GM20431 (cell line): Measurements from ENCODE around the gene SH3BP1.

Experiments
- in situ Hi-C: fragments of 300-500 bp; cut with MseI, MboI; formaldehyde crosslinking; loops from one replicate; pipeline ENCODE4 v1.15.0; 2020; ENCODE audit warnings: low sequenced_read_pairs; ENCODE audit not compliant: unreplicated experiment

Gene SH3BP1

DNA sequence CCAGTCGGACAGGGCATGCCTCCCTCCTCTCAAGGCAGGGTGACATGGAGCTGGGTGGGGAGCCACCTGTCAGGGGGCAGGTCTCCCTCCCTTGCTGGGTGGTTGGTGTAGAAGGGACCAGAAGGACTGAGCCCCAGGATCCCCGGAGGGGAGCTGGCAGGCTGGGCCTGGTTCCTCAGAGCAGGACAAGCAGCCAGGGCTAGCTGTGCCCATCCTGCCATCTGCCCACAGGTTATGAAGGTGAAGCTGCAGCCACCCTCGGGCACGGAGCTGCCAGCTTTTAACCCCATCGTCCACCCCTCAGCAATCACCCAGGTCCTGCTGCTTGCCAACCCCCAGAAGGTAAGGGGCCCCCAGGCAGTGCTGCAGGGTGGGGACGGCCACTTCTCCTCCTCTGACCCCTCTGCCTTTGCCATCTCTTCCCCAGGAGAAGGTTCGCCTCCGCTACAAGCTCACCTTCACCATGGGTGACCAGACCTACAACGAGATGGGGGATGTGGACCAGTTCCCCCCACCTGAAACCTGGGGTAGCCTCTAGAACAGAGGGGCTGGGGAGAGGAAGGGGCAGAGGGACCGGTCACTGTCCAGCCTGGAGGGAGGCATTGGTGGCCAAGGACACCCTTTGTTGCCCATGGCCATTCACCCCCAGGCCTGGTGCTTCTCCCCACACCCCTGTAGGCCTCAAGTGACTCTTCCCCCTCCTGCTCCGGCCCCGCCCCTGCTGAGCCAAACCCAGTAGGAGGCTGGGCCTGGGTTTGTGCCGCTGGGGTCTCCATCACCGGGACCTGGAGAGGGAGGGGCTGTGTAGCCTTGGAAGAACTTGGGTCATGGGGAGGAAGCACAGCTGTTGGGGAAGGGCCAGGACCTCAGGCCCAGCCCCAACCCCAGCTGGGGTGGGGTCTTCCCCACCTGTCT is 7.0 kb upstream of the SH3BP1 start:
- in situ Hi-C loops: no loop called here

GRCh38 chr22:37633089-37633624 is 6.3 kb upstream of the SH3BP1 start:
- in situ Hi-C loops: no loop called here

DNA sequence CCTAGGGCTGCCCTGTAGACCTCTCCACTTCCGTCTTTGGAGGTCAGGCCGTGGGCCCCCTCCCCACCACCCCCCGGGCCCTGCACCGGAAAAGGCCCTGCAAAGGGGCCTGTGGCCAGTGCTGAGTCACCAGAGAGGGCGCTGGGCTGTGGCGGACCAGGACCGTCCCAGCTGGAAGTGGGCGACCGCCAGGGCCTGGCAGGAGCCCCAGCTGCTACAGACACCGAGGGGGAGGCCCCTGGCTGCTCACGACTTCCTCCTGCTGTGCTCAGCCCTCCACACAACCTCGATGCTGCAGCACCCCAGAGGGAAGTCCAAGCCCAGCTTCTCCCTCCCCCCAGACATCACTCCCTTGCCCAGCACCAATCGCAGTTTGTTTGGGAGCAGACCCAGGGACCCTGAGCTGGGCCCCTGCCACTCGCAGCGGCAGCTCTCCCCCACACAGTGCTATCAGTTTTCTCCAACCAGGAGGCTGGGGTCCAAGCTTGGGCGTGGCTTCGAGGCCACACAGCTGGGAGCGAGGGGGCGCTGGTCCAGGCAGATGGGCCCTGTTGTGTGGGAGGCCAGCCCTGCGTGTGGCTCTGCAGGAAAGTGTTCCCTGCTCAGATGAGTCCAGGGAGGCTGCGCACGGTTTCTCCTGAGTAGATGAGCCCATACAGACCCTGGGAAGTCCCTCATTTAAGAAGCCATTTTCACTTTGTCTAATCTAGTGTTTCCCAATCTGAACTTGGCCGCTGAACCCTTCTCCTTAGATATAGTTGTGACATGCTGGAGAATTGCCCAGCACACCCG is 5.6 kb upstream of the SH3BP1 start:
- in situ Hi-C loops: no loop called here

DNA sequence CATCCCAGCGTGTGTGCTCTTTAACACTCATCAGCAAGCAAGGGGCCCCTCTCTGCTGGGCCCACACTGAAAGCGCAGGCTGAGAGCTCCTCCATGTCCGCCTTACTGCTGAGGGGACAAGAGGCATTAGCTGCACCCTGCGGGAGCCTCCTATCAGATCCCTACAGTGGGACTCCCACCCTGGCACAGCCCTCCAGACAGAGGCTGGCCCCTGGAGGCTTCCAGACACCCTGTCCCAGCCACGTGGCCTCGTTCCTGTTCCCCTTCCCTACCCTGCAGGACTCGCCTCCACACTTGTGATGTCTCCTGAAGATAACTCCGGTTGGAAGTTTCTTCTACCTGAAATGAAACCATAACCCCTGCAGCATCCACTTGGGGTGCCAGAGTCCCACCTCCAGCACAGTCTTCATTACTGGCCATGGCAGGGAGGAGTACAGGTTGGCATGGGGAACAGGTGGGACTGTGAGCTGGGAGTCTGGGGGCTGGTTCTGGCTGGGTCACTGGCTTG is 5.0 kb upstream of the SH3BP1 start:
- in situ Hi-C loops: no loop called here

DNA sequence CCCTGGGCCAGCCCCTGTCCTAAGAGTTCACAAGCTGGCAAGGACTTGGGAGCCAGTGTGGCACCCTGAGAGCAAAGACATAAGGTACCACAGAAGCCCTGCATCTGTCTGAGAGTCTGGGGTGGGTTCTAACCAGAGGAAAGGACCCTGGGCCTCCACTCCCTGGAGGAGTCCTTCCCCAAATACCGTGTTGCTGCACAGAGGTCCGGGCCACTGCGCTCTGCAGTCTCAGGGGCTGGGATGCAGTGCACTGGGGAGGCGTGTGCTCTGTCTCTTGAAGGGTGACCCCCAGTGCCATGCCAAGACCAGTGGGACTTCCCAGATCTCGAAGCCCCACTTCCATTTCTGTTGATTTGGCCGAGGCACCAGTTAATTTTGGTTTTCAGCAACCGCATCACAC is 4.3 kb upstream of the SH3BP1 start:
- in situ Hi-C loops: no loop called here

DNA sequence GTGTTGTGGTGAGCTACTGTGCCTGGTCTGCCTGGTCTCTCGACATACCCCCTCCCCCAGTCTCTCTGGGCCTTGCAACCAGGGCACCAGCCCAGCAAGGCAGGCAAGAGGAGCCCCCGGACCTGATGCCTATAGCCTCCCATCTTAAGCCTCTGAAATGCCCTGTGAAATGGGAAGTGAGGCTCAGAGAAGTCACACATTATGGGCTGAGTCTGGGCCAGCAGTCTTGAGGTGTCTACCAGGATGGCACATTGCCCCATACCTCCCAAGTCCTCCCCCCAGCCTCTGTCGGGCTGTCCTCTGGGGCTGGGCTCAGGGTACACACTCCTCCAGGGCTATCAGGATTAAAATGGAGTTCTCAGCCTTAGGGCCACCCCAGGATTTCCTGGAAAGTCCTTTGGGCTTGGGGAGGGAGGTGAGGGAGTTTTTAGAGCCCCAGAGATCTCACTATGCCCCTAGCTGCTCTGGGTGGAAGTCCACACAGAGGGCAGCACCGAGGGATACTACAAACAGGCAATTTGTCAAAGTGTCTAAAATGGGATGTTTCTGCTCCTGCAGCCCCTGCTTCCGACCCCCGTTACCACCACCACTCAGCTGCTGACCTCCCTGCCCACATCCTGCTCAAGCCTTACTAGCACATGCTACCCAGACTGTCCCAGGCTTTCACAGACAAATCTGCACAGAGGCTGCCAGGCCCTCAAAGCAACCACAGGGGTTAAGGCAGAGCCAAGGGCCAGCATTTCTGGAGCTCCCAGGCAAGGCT is 3.1 kb upstream of the SH3BP1 start:
- in situ Hi-C loops: no loop called here

DNA sequence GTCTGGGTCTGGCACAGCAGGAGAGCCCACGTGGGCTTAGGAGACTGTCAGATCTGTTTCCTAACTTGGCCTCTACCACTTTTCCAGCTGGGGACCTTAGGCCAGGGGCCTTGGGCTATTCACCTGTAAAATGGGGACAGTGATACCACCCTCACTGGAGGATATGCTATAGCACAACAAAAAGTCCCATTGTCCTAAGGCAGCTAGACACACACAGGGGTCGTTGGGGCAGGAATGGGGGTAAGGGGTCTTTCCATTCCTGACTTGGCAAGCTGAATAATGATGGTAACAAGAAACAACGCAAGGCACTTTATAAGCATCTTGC is 2.6 kb upstream of the SH3BP1 start:
- in situ Hi-C loops: no loop called here

GRCh38 chr22:37638391-37639069 is 939 bp upstream of the SH3BP1 start:
- in situ Hi-C loops: no loop called here

GRCh38 chr22:37639771-37640590 is 512 bp downstream of the SH3BP1 start:
- in situ Hi-C loops: no loop called here

GRCh38 chr22:37640591-37641560 is 1.4 kb downstream of the SH3BP1 start:
- in situ Hi-C loops: no loop called here

GRCh38 chr22:37641561-37641949 is 2.1 kb downstream of the SH3BP1 start:
- in situ Hi-C loops: no loop called here

DNA sequence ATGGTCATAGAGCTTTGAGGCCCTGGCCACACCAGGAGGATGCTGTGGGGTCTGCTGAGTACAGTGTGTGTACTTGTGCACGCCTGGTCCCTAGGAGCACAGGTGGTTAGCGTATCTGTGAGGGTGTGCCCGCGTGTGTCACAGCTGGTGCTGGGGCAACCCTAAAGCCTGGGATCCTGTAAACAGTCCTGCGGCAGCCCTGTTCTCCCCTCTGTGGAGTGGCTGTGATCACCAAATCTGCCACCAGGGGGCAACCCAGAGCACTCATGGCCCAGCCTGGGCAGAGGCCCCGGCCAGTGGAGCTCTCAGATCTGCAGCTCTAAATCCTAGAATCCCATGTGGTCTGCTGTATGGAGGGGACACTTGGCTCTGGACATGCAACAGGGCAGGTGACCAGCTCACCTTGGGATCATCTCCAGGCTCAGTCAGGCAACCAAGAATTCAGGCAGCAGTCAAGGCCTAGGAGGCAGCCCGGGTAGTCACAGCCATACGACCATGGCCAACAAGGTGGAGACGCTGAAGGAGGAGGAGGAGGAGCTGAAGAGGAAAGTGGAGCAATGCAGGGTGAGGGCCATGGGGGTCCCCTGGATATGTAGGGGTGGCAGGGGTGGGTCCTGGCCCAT is 3.9 kb downstream of the SH3BP1 start:
- in situ Hi-C loops: no loop called here

- in situ Hi-C loops: no loop called here
Observed at GRCh38 chr22:37647317-37647716, 7.8 kb downstream of the SH3BP1 start.

- in situ Hi-C loops: no loop called here
Observed at GRCh38 chr22:37647928-37648327, 8.5 kb downstream of the SH3BP1 start.

GRCh38 chr22:37650463-37651136 is 11.1 kb downstream of the SH3BP1 start:
- in situ Hi-C loops: no loop called here

DNA sequence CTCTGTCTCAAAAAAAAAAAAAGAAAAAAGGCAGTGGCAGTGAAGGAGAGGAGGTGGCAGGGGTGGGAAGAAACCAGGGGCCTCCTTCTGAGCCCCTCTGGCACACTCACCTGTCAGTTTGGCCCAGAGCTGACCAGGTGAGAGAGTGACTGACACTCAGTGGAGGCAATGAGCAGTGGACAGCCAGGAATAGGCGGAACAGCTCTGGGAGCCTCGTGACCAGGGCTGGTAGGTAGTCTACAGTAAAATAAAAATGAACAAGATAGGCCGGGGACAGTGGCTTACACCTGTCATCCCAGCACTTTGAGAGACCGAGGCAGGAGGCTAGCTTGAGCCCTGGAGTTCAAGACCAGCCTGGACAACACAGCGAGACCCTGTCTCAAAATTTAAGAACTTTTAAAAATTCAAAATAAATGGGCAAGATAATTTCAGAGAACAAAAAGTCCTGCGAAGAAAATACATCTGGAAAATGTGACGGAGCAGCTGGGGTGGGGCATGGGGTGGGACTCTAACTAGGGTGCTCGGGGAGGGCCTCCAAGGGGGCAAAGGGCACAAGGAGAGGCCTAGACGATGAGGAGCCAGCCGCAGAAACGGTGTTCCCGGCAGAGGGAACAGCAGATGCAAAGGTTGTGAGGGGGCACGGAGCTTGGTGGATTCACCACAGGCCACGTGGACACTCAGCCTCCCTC is 15.2 kb downstream of the SH3BP1 start:
- in situ Hi-C loops: no loop called here
